ENCODE data around the gene ATAD5. TPM values are rescaled to one million over a fixed set of nuclear protein-coding genes. Genes with fewer than 3 reads are reported as not detected.
"Not testable (repeated sequence)": the region's sequence is repeated elsewhere in the genome, so short reads cannot be mapped to it uniquely, and the experiment has no call there.

The ATAD5 gene
- total and polyA plus RNA-seq, 4 donors: 0.44 to 4.8 (median 1.4) TPM

DNA sequence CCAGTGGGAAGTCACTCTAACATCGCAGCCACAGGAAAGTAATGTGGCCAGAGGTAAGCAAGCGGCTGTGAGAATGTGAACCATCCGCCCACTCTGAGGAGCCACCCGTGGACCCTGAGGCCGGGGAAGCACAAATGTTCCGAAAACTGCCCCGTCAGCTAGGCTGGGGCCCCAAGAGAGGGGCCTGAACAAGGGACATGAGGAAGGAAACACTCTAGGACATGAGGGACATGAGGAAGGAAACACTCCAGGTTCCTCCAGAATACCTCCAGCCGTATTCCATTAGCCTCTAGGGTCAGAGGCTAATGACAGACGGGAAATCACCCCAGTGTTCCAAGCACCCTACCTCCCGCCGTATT, 74.0 kb downstream of the ATAD5 start:
- Histone ChIP-seq H3K4me1 (ENCODE audit: control insufficient read depth in 5 of 5, insufficient read depth in 5 of 5, low read length in 5 of 5) (peaks cover 0 to 8% (median 5%) of the 10 kb centered on the region in 5 donors), H3K27ac (ENCODE audit: low read depth in 1 of 2, low read length in 1 of 2) (peak overlapping the region; percentile 55 to 93), H3K27me3 (ENCODE audit: control insufficient read depth in 3 of 3, insufficient read depth in 3 of 3, low read length in 2 of 3) (no peaks in the 10 kb centered on the region), H3K9me3 (ENCODE audit: control insufficient read depth in 4 of 4, insufficient read depth in 3 of 4, low read length in 3 of 4) (no peaks in the 10 kb centered on the region), H3K36me3 (ENCODE audit: control insufficient read depth in 4 of 4, insufficient read depth in 4 of 4, low read length in 4 of 4) (peaks cover 0 to 20% (median 5%) of the 10 kb centered on the region in 4 donors), H3K4me3 (peak overlapping the region; percentile 95), H3K9ac (ENCODE audit: insufficient read depth in 1 of 2, low read length in 2 of 2) (peak overlapping the region in 1 of 2 donors; percentile 96)
- DNase-seq (peak in 2 of 3 donors; percentile 13 to 37), ATAC-seq (ENCODE audit: insufficient read depth, low FRiP score) (peak; percentile 29)
- TF ChIP-seq, protein P1, sequence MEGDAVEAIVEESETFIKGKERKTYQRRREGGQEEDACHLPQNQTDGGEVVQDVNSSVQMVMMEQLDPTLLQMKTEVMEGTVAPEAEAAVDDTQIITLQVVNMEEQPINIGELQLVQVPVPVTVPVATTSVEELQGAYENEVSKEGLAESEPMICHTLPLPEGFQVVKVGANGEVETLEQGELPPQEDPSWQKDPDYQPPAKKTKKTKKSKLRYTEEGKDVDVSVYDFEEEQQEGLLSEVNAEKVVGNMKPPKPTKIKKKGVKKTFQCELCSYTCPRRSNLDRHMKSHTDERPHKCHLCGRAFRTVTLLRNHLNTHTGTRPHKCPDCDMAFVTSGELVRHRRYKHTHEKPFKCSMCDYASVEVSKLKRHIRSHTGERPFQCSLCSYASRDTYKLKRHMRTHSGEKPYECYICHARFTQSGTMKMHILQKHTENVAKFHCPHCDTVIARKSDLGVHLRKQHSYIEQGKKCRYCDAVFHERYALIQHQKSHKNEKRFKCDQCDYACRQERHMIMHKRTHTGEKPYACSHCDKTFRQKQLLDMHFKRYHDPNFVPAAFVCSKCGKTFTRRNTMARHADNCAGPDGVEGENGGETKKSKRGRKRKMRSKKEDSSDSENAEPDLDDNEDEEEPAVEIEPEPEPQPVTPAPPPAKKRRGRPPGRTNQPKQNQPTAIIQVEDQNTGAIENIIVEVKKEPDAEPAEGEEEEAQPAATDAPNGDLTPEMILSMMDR (IDR thresholded peaks at IDR 0.05; ENCODE audit: control extremely low read depth, extremely low read depth): no peak
- 0 to 1% methylated on average over 11 of the region's 11 CpGs for whole genome bisulfite sequencing, 2 donors

GRCh38 chr17:30906101-30906911, 74.5 kb downstream of the ATAD5 start, which contains the start of gene TEFM:
Gene TEFM (minus strand): TSS chr17:30906238. CDS start chr17:30906198, 40 bp downstream.
- ATAC-seq (ENCODE audit: insufficient read depth, low FRiP score): peak; percentile 99
- 0 to 1% methylated on average over 47 of the region's 47 CpGs for WGBS, 2 donors
- H3K27me3 ChIP-seq (ENCODE audit: control insufficient read depth in 3 of 3, insufficient read depth in 3 of 3, low read length in 2 of 3): no peaks in the 10 kb centered on the region

DNA sequence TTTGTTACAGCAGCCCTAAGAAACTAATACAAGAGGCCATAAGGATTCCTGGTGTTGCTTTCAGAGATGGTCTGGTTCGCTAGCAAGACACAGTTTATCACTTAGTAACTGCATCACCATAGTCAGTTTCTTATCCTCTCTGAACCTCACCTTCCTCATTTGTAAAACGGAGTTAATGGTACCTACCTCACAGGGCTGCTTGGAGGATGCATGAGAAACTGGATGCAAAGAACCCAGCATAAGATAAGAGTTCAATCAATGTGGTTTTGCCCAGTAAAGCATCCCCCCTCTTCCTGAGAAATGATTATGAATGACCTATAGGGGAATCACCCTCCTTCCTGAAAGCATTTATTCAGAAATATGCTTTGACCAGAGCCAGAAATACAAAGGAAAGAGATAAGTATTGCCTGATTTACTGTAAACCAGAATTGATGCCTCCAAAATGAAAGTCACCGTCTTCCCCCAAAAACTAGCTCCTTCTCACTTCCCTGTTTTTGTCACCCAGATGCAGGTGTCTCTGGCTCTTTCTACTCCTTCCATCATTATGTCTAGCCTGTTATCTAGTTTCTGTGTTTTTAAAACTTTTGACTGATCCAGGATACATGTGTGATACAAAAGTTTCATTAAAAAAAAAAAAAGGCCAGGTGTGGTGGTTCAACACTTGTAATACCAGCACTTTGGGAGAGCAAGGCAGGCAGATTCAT, 77.1 kb downstream of the ATAD5 start:
- TF ChIP-seq, protein P1 (IDR thresholded peaks at IDR 0.05; ENCODE audit: control extremely low read depth, extremely low read depth): no peak
- Histone ChIP-seq H3K27me3 (ENCODE audit: control insufficient read depth in 3 of 3, insufficient read depth in 3 of 3, low read length in 2 of 3) (no peaks in the 10 kb centered on the region), H3K9ac (ENCODE audit: insufficient read depth in 1 of 2, low read length in 2 of 2) (no peak overlapping the region), H3K27ac (ENCODE audit: low read depth in 1 of 2, low read length in 1 of 2) (no peak overlapping the region), H3K9me3 (ENCODE audit: control insufficient read depth in 4 of 4, insufficient read depth in 3 of 4, low read length in 3 of 4) (no peaks in the 10 kb centered on the region), H3K4me3 (no peak overlapping the region), H3K4me1 (ENCODE audit: control insufficient read depth in 5 of 5, insufficient read depth in 5 of 5, low read length in 5 of 5) (peaks cover 0 to 8% (median 5%) of the 10 kb centered on the region in 5 donors), H3K36me3 (ENCODE audit: control insufficient read depth in 4 of 4, insufficient read depth in 4 of 4, low read length in 4 of 4) (peaks cover 0 to under 1% (median 0%) of the 10 kb centered on the region in 4 donors)
- DNase-seq: no peak
- WGBS, 2 donors: 63 to 83% methylated on average over 3 of the region's 3 CpGs
- no peak for ATAC-seq (ENCODE audit: insufficient read depth, low FRiP score)

More at GRCh38 chr17:30906101-30906911, 74.5 kb downstream of the ATAD5 start, which contains the start of gene TEFM:
- Histone ChIP-seq H3K4me3 (peak within 1 kb of the TSS; percentile 95), H3K4me1 (ENCODE audit: control insufficient read depth in 5 of 5, insufficient read depth in 5 of 5, low read length in 5 of 5) (peaks cover 0 to 8% (median 5%) of the 10 kb centered on the region in 5 donors), H3K27ac (ENCODE audit: low read depth in 1 of 2, low read length in 1 of 2) (peak within 1 kb of the TSS; percentile 78 to 93), H3K9me3 (ENCODE audit: control insufficient read depth in 4 of 4, insufficient read depth in 3 of 4, low read length in 3 of 4) (no peaks in the 10 kb centered on the region), H3K36me3 (ENCODE audit: control insufficient read depth in 4 of 4, insufficient read depth in 4 of 4, low read length in 4 of 4) (peaks cover 0 to 19% (median 4%) of the 10 kb centered on the region in 4 donors), H3K9ac (ENCODE audit: insufficient read depth in 1 of 2, low read length in 2 of 2) (peak within 1 kb of the TSS; percentile 80 to 96)
- DNase-seq: peak; percentile 93 to 95 (median 94)
- TF ChIP-seq, protein P1 (IDR thresholded peaks at IDR 0.05; ENCODE audit: control extremely low read depth, extremely low read depth): no peak

DNA sequence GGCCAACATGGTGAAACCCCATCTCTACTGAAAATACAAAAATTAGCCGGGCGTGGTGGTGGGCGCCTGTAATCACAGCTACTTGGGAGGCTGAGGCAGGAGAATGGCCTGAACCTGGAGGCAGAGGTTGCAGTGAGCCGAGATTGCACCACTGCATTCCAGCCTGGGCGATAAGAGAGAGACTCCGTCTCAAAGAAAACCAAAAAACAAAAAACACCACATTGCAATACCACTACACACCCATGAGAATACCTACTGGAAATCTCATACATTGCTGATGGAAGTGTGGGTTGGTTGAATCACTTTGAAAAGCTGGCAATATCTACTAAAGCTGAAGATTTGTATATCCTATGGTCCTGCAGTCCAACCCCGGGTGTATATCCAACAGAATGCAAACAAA, 78.4 kb downstream of the ATAD5 start:
- H3K4me3 ChIP-seq: not testable (repeated sequence)

More for the DNA sequence above, 78.4 kb downstream of the ATAD5 start:
- H3K4me1 ChIP-seq (ENCODE audit: control insufficient read depth in 5 of 5, insufficient read depth in 5 of 5, low read length in 5 of 5); H3K27ac ChIP-seq (ENCODE audit: low read depth in 1 of 2, low read length in 1 of 2); H3K36me3 ChIP-seq (ENCODE audit: control insufficient read depth in 4 of 4, insufficient read depth in 4 of 4, low read length in 4 of 4); DNase-seq; H3K27me3 ChIP-seq (ENCODE audit: control insufficient read depth in 3 of 3, insufficient read depth in 3 of 3, low read length in 2 of 3); H3K9me3 ChIP-seq (ENCODE audit: control insufficient read depth in 4 of 4, insufficient read depth in 3 of 4, low read length in 3 of 4); H3K9ac ChIP-seq (ENCODE audit: insufficient read depth in 1 of 2, low read length in 2 of 2); ATAC-seq (ENCODE audit: insufficient read depth, low FRiP score): not testable (repeated sequence)
- WGBS, 2 donors: 92 to 94% methylated on average over 7 of the region's 7 CpGs

Measured in lung (tissue), 12 donors.